ENCODE measurements around the gene PDSS2. TPM values are rescaled to one million over a fixed set of nuclear protein-coding genes. Genes with fewer than 3 reads are reported as not detected.

Gene PDSS2
- total RNA-seq, 2 donors from 2014 or later = 11.4 to 12.3 TPM

GRCh38 chr6:107331409-107332386 is 127.7 kb downstream of the PDSS2 start:
- H3K9me3 ChIP-seq (ENCODE audit: control insufficient read depth, low read length, poor library complexity, severe bottlenecking) = no peaks in the 10 kb centered on the region
- Mint-ChIP-seq H3K27ac (no peak overlapping the region), H3K27me3 (no peaks in the 10 kb centered on the region), H3K36me3 (ENCODE audit: low read depth) (peaks cover 6% of the 10 kb centered on the region), H3K4me1 (peaks cover 19% of the 10 kb centered on the region), H3K4me3 (no peak overlapping the region)
- ATAC-seq (no peak), DNase-seq (no peak)

GRCh38 chr6:107330168-107330567 is 129.2 kb downstream of the PDSS2 start:
- no peak overlapping the region for H3K4me3 Mint-ChIP-seq
- no peaks in the 10 kb centered on the region for H3K9me3 ChIP-seq (ENCODE audit: control insufficient read depth, low read length, poor library complexity, severe bottlenecking)
- peaks cover 6% of the 10 kb centered on the region for H3K36me3 Mint-ChIP-seq (ENCODE audit: low read depth)
- peak overlapping the region; percentile 62 for H3K27ac Mint-ChIP-seq
- no peak for DNase-seq
- H3K27me3 Mint-ChIP-seq = no peaks in the 10 kb centered on the region
- ATAC-seq = peak; percentile 54
- H3K4me1 Mint-ChIP-seq = peaks cover 19% of the 10 kb centered on the region

- DNase-seq (no peak), ATAC-seq (no peak)
- H3K4me3 Mint-ChIP-seq = no peak overlapping the region
- no peaks in the 10 kb centered on the region for H3K9me3 ChIP-seq (ENCODE audit: control insufficient read depth, low read length, poor library complexity, severe bottlenecking)
- H3K36me3 Mint-ChIP-seq (ENCODE audit: low read depth) = peaks cover 6% of the 10 kb centered on the region
- H3K4me1 Mint-ChIP-seq = peaks cover 19% of the 10 kb centered on the region
- peak overlapping the region; percentile 62 for H3K27ac Mint-ChIP-seq
- H3K27me3 Mint-ChIP-seq = no peaks in the 10 kb centered on the region
Observed at GRCh38 chr6:107329063-107329860, 130.1 kb downstream of the PDSS2 start.

- no peak for DNase-seq
- peaks cover 17% of the 10 kb centered on the region for H3K4me1 Mint-ChIP-seq
- H3K4me3 Mint-ChIP-seq = no peak overlapping the region
- peaks cover 4% of the 10 kb centered on the region for H3K36me3 Mint-ChIP-seq (ENCODE audit: low read depth)
- ATAC-seq = no peak
- H3K27ac Mint-ChIP-seq = no peak overlapping the region
- H3K27me3 Mint-ChIP-seq = no peaks in the 10 kb centered on the region
- H3K9me3 ChIP-seq (ENCODE audit: control insufficient read depth, low read length, poor library complexity, severe bottlenecking) = no peaks in the 10 kb centered on the region
Observed at GRCh38 chr6:107328081-107328480, 131.3 kb downstream of the PDSS2 start.

- Mint-ChIP-seq H3K36me3 (ENCODE audit: low read depth) (no peaks in the 10 kb centered on the region), H3K4me1 (peaks cover 6% of the 10 kb centered on the region), H3K27ac (no peak overlapping the region), H3K27me3 (no peaks in the 10 kb centered on the region), H3K4me3 (no peak overlapping the region)
- no peak for DNase-seq
- no peaks in the 10 kb centered on the region for H3K9me3 ChIP-seq (ENCODE audit: control insufficient read depth, low read length, poor library complexity, severe bottlenecking)
- ATAC-seq = no peak
Observed at GRCh38 chr6:107323133-107323785, 136.1 kb downstream of the PDSS2 start.

GRCh38 chr6:107321793-107322192 is 137.6 kb downstream of the PDSS2 start:
- Mint-ChIP-seq H3K27me3 (no peaks in the 10 kb centered on the region), H3K4me1 (peaks cover 6% of the 10 kb centered on the region), H3K4me3 (no peak overlapping the region), H3K36me3 (ENCODE audit: low read depth) (no peaks in the 10 kb centered on the region), H3K27ac (no peak overlapping the region)
- H3K9me3 ChIP-seq (ENCODE audit: control insufficient read depth, low read length, poor library complexity, severe bottlenecking) = no peaks in the 10 kb centered on the region
- ATAC-seq = no peak
- DNase-seq = no peak

GRCh38 chr6:107319906-107320530 is 139.3 kb downstream of the PDSS2 start:
- peaks cover 9% of the 10 kb centered on the region for H3K4me1 Mint-ChIP-seq
- no peaks in the 10 kb centered on the region for H3K36me3 Mint-ChIP-seq (ENCODE audit: low read depth)
- DNase-seq (no peak), ATAC-seq (no peak)
- no peaks in the 10 kb centered on the region for H3K9me3 ChIP-seq (ENCODE audit: control insufficient read depth, low read length, poor library complexity, severe bottlenecking)
- no peak overlapping the region for H3K4me3 Mint-ChIP-seq
- no peaks in the 10 kb centered on the region for H3K27me3 Mint-ChIP-seq
- H3K27ac Mint-ChIP-seq = no peak overlapping the region

GRCh38 chr6:107318100-107318736 is 141.1 kb downstream of the PDSS2 start:
- no peak overlapping the region for H3K4me3 Mint-ChIP-seq
- no peaks in the 10 kb centered on the region for H3K9me3 ChIP-seq (ENCODE audit: control insufficient read depth, low read length, poor library complexity, severe bottlenecking)
- H3K36me3 Mint-ChIP-seq (ENCODE audit: low read depth) = no peaks in the 10 kb centered on the region
- no peaks in the 10 kb centered on the region for H3K27me3 Mint-ChIP-seq
- no peak overlapping the region for H3K27ac Mint-ChIP-seq
- peaks cover 9% of the 10 kb centered on the region for H3K4me1 Mint-ChIP-seq
- DNase-seq = no peak
- ATAC-seq = peak; percentile 46

GRCh38 chr6:107315114-107315513 is 144.2 kb downstream of the PDSS2 start:
- H3K4me1 Mint-ChIP-seq = peaks cover 13% of the 10 kb centered on the region
- H3K36me3 Mint-ChIP-seq (ENCODE audit: low read depth) = peaks cover 3% of the 10 kb centered on the region
- ATAC-seq (no peak), DNase-seq (no peak)
- no peak overlapping the region for H3K4me3 Mint-ChIP-seq
- H3K27me3 Mint-ChIP-seq = no peaks in the 10 kb centered on the region
- H3K9me3 ChIP-seq (ENCODE audit: control insufficient read depth, low read length, poor library complexity, severe bottlenecking) = no peaks in the 10 kb centered on the region
- no peak overlapping the region for H3K27ac Mint-ChIP-seq

- H3K4me1 Mint-ChIP-seq = peaks cover 13% of the 10 kb centered on the region
- H3K27ac Mint-ChIP-seq = no peak overlapping the region
- no peak for ATAC-seq
- H3K9me3 ChIP-seq (ENCODE audit: control insufficient read depth, low read length, poor library complexity, severe bottlenecking) = no peaks in the 10 kb centered on the region
- no peaks in the 10 kb centered on the region for H3K27me3 Mint-ChIP-seq
- DNase-seq = no peak
- peaks cover 3% of the 10 kb centered on the region for H3K36me3 Mint-ChIP-seq (ENCODE audit: low read depth)
- no peak overlapping the region for H3K4me3 Mint-ChIP-seq
Observed at GRCh38 chr6:107314531-107314939, 144.8 kb downstream of the PDSS2 start.

GRCh38 chr6:107313776-107314175 is 145.6 kb downstream of the PDSS2 start:
- Mint-ChIP-seq H3K36me3 (ENCODE audit: low read depth) (peaks cover 3% of the 10 kb centered on the region), H3K4me1 (peaks cover 14% of the 10 kb centered on the region)

GRCh38 chr6:107310362-107310761 is 149.0 kb downstream of the PDSS2 start:
- H3K36me3 Mint-ChIP-seq (ENCODE audit: low read depth) = peaks cover 3% of the 10 kb centered on the region
- ATAC-seq = no peak
- no peak overlapping the region for H3K27ac Mint-ChIP-seq
- no peak overlapping the region for H3K4me3 Mint-ChIP-seq
- no peaks in the 10 kb centered on the region for H3K27me3 Mint-ChIP-seq
- H3K4me1 Mint-ChIP-seq = peaks cover 18% of the 10 kb centered on the region
- DNase-seq = no peak
- no peaks in the 10 kb centered on the region for H3K9me3 ChIP-seq (ENCODE audit: control insufficient read depth, low read length, poor library complexity, severe bottlenecking)

More at GRCh38 chr6:107313776-107314175, 145.6 kb downstream of the PDSS2 start:
- H3K9me3 ChIP-seq (ENCODE audit: control insufficient read depth, low read length, poor library complexity, severe bottlenecking) = no peaks in the 10 kb centered on the region
- Mint-ChIP-seq H3K27me3 (no peaks in the 10 kb centered on the region), H3K27ac (no peak overlapping the region), H3K4me3 (no peak overlapping the region)
- DNase-seq (no peak), ATAC-seq (no peak)
